Measurements from ENCODE around the gene C22orf31. TPM values are rescaled to one million over a fixed set of nuclear protein-coding genes. Genes with fewer than 3 reads are reported as not detected.

The C22orf31 gene
- total RNA-seq, 4 donors from 2014 or later, result not detected

DNA sequence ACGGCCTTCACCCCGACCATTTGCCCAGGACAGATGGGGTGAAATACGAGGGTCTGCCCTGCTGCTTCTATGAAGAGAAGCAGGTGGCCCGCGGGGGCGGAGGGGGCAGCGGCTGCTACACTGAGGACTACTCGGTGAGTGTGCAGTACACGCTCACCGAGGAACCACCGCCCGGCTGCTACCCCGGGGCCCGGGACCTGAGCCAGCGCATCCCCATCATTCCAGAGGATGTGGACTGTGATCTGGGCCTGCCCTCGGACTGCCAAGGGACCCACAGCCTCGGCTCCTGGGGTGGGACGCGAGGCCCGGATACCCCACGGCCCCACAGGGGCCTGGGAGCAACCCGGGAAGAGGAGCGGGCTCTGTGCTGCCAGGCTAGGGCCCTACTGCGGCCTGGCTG is 11.2 kb downstream of the C22orf31 start:
- Histone ChIP-seq H3K9me3 (no peaks in the 10 kb centered on the region), H3K4me1 (no peaks in the 10 kb centered on the region), H3K36me3 (peaks cover 29 to 59% (median 48%) of the 10 kb centered on the region in 4 donors), H3K27ac (replicated peaks in 1 of 4) (no peak overlapping the region), H3K4me3 (no peak overlapping the region), H3K27me3 (no peaks in the 10 kb centered on the region)
- no peak for DNase-seq (ENCODE audit: extremely low spot score)
- intact Hi-C loops (cut with DNase I), result no loop called here
- WGBS, result 94% methylated on average over 11 of the region's 24 CpGs
- TF ChIP-seq EP300 (IDR thresholded peaks at IDR 0.05), result no peak
- TF ChIP-seq POLR2A (IDR thresholded peaks at IDR 0.05; ENCODE audit: low read depth), result no peak
- TF ChIP-seq, protein P1, sequence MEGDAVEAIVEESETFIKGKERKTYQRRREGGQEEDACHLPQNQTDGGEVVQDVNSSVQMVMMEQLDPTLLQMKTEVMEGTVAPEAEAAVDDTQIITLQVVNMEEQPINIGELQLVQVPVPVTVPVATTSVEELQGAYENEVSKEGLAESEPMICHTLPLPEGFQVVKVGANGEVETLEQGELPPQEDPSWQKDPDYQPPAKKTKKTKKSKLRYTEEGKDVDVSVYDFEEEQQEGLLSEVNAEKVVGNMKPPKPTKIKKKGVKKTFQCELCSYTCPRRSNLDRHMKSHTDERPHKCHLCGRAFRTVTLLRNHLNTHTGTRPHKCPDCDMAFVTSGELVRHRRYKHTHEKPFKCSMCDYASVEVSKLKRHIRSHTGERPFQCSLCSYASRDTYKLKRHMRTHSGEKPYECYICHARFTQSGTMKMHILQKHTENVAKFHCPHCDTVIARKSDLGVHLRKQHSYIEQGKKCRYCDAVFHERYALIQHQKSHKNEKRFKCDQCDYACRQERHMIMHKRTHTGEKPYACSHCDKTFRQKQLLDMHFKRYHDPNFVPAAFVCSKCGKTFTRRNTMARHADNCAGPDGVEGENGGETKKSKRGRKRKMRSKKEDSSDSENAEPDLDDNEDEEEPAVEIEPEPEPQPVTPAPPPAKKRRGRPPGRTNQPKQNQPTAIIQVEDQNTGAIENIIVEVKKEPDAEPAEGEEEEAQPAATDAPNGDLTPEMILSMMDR (IDR thresholded peaks at IDR 0.05), result no peak
- no peak for TF ChIP-seq POLR2AphosphoS5 (IDR thresholded peaks at IDR 0.05)

DNA sequence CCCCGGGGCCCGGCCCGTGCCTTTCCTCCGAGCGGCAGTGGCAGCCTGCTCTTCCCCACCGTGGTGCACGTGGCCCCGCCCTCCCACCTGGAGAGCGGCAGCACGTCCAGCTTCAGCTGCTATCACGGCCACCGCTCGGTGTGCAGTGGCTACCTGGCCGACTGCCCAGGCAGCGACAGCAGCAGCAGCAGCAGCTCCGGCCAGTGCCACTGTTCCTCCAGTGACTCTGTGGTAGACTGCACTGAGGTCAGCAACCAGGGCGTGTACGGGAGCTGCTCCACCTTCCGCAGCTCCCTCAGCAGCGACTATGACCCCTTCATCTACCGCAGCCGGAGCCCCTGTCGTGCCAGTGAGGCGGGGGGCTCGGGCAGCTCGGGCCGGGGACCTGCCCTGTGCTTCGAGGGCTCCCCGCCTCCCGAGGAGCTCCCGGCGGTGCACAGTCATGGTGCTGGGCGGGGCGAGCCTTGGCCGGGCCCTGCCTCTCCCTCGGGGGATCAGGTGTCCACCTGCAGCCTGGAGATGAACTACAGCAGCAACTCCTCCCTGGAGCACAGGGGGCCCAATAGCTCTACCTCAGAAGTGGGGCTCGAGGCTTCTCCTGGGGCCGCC is 11.9 kb downstream of the C22orf31 start:
- TF ChIP-seq POLR2A (IDR thresholded peaks at IDR 0.05; ENCODE audit: low read depth), result no peak
- TF ChIP-seq EP300 (IDR thresholded peaks at IDR 0.05), result no peak
- TF ChIP-seq POLR2AphosphoS5 (IDR thresholded peaks at IDR 0.05), result no peak
- TF ChIP-seq, protein P1 (IDR thresholded peaks at IDR 0.05), result no peak
- WGBS, result 86% methylated on average over 8 of the region's 38 CpGs
- H3K36me3 ChIP-seq, result peaks cover 34 to 66% (median 54%) of the 10 kb centered on the region in 4 donors

DNA sequence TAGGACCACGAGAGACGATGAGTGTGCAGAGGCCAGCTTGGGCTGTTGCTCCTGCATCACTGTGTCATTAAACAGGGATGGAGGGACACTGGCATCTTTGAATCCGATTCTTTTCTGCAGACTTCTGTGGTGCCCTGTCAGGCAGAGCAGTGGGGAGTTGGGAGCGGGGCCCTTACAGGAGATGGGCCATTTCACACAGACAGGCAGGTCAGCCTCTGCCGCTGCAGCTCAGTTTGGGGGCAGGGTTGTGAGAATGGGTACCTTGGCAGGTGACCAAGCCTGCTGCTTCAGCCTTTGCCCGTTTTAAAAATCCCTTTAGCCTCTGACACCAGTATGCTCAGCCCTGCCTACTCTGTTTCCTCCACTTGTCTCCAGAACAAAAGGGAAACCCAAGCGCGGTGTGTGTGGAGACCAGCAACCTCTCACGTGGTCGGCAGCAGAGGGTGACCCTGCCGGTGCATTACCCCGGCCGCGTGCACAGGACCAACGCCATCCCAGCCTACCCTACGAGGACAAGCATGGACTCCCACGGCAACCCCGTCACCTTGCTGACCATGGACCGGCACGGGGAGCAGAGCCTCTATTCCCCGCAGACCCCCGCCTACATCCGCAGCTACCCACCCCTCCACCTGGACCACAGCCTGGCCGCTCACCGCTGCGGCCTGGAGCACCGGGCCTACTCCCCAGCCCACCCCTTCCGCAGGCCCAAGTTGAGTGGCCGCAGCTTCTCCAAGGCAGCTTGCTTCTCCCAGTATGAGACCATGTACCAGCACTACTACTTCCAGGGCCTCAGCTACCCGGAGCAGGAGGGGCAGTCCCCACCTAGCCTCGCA is 12.6 kb downstream of the C22orf31 start:
- TF ChIP-seq EP300 (IDR thresholded peaks at IDR 0.05) (no peak), POLR2A (IDR thresholded peaks at IDR 0.05; ENCODE audit: low read depth) (no peak), POLR2AphosphoS5 (IDR thresholded peaks at IDR 0.05) (no peak)
- TF ChIP-seq, protein P1 (IDR thresholded peaks at IDR 0.05), result no peak
- intact Hi-C loops (cut with DNase I), result no loop called here
- 96% methylated on average over 25 of the region's 31 CpGs for WGBS

More for the DNA sequence above, 11.9 kb downstream of the C22orf31 start:
- Histone ChIP-seq H3K4me3 (no peak overlapping the region), H3K27me3 (no peaks in the 10 kb centered on the region), H3K4me1 (no peaks in the 10 kb centered on the region), H3K9me3 (no peaks in the 10 kb centered on the region), H3K27ac (replicated peaks in 1 of 4) (no peak overlapping the region)
- no peak for DNase-seq (ENCODE audit: extremely low spot score)
- intact Hi-C loops (cut with DNase I), result no loop called here

DNA sequence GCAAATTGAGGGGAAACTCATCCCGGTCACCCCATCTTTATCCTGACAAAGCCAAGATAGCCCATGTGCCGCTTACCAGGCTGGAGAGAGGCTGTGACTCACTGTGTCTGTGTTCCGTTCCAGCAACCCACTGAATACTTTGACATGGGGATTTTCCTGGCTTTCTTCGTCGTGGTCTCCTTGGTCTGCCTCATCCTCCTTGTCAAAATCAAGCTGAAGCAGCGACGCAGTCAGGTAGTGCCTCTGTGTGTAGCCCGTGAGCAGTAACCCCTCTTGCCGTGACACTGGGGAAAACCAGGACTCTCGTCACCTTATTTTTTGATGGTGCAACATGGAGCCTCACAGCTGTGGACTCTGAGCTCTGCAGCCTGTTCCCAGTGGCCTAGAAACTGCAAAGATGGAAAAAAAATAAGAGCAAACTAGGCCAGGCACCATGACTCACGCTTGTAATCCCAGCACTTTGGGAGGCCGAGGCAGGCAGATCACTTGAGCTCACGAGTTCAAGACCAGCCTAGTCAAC is 16.9 kb downstream of the C22orf31 start:
- Histone ChIP-seq H3K36me3 (peaks cover 40 to 72% (median 58%) of the 10 kb centered on the region in 4 donors), H3K27ac (replicated peaks in 1 of 4) (peak overlapping the region; percentile 33 to 66 (median 54)), H3K4me3 (no peak overlapping the region), H3K4me1 (peaks cover 10 to 25% (median 15%) of the 10 kb centered on the region in 4 donors), H3K27me3 (no peaks in the 10 kb centered on the region), H3K9me3 (no peaks in the 10 kb centered on the region)
- intact Hi-C loops (cut with DNase I), result no loop called here
- no peak for DNase-seq (ENCODE audit: extremely low spot score)
- TF ChIP-seq POLR2AphosphoS5 (IDR thresholded peaks at IDR 0.05) (no peak), EP300 (IDR thresholded peaks at IDR 0.05) (no peak), POLR2A (IDR thresholded peaks at IDR 0.05; ENCODE audit: low read depth) (no peak)
- TF ChIP-seq, protein P1 (IDR thresholded peaks at IDR 0.05), result no peak
- WGBS, result 85% methylated on average over 9 of the region's 13 CpGs

More for the DNA sequence above, 12.6 kb downstream of the C22orf31 start:
- Histone ChIP-seq H3K27ac (replicated peaks in 1 of 4) (no peak overlapping the region), H3K4me1 (peaks cover 0 to 3% (median 0%) of the 10 kb centered on the region in 4 donors), H3K9me3 (no peaks in the 10 kb centered on the region), H3K36me3 (peaks cover 41 to 74% (median 61%) of the 10 kb centered on the region in 4 donors), H3K27me3 (no peaks in the 10 kb centered on the region), H3K4me3 (no peak overlapping the region)
- no peak for DNase-seq (ENCODE audit: extremely low spot score)
